Spleen (tissue), 3 donors: ENCODE data around the gene NAALADL1.

Experiments
- POLR2A ChIP-seq, 3 donors: fragments of 450-650 bp; IDR thresholded peaks; one replicate each; pipeline ENCODE4 v1.5.1; 2017; ENCODE audit warnings: antibody characterized with exemption in 3 of 3, mild to moderate bottlenecking in 1 of 3
- POLR2AphosphoS5 ChIP-seq, 3 donors: sonication (generic); formaldehyde crosslinking; IDR thresholded peaks; one replicate each; pipeline ENCODE4 v1.5.1; 2017; ENCODE audit warnings: antibody characterized with exemption in 3 of 3

GRCh38 chr11:65003282-65003681 lies 55.1 kb downstream of the NAALADL1 start:
- no peak for TF ChIP-seq POLR2AphosphoS5 (IDR thresholded peaks at IDR 0.05)
- no peak for TF ChIP-seq POLR2A (IDR thresholded peaks at IDR 0.05)
